Measurements from ENCODE around the gene NPAS3. TPM values are rescaled to one million over a fixed set of nuclear protein-coding genes. Genes with fewer than 3 reads are reported as not detected.
A peak's percentile ranks its signal among the peaks of the same experiment; 100 is the strongest.

The NPAS3 gene
- total RNA-seq, 1 experiment from 2014 or later = 15.6 TPM

- no peak for TF ChIP-seq EZH2 (IDR thresholded peaks at IDR 0.05; ENCODE audit: borderline replicate concordance, low read depth, low read length, poor library complexity, severe bottlenecking)
- TF ChIP-seq CTCF (conservative IDR thresholded peaks at IDR 0.05; ENCODE audit: low read depth, low read length) = no peak
- H3K9me3 ChIP-seq (ENCODE audit: low read depth, low read length, poor library complexity, severe bottlenecking) = no peaks in the 10 kb centered on the region
- no peak overlapping the region for H3K4me3 ChIP-seq (ENCODE audit: low read depth, low read length, poor library complexity, severe bottlenecking)
- no peaks in the 10 kb centered on the region for H3K36me3 ChIP-seq (ENCODE audit: insufficient read depth, low read length, poor library complexity, severe bottlenecking)
- CTCF ChIA-PET = no interaction called here
- POLR2A ChIA-PET (ENCODE audit: low non-redundant PET) = no interaction called here
- intact Hi-C loops (cut with micrococcal nuclease; ENCODE audit: unreplicated experiment) = no loop called here
- H3K4me1 ChIP-seq (ENCODE audit: insufficient read depth, low read length, poor library complexity, severe bottlenecking) = peaks cover 47% of the 10 kb centered on the region
- DNase-seq (ENCODE audit: low spot score) = no peak
- no peak overlapping the region for H3K27ac ChIP-seq (ENCODE audit: low read depth, low read length, poor library complexity, severe bottlenecking)
- H3K27me3 ChIP-seq (replicated peaks; ENCODE audit: insufficient read depth, low read depth, low read length, poor library complexity) = no peaks in the 10 kb centered on the region
- no TSS peak for BruUV-seq (replicated peaks)
Observed at GRCh38 chr14:33123281-33123680, 184.6 kb downstream of the NPAS3 start.

- intact Hi-C loops (cut with micrococcal nuclease; ENCODE audit: unreplicated experiment) = loop anchor here (5.0 kb wide), 1 partner anchor 184 kb away; no protein-coding TSS in a partner anchor
- peaks cover 41% of the 10 kb centered on the region for H3K4me1 ChIP-seq (ENCODE audit: insufficient read depth, low read length, poor library complexity, severe bottlenecking)
Observed at GRCh38 chr14:33126433-33126832, 187.8 kb downstream of the NPAS3 start.

DNA sequence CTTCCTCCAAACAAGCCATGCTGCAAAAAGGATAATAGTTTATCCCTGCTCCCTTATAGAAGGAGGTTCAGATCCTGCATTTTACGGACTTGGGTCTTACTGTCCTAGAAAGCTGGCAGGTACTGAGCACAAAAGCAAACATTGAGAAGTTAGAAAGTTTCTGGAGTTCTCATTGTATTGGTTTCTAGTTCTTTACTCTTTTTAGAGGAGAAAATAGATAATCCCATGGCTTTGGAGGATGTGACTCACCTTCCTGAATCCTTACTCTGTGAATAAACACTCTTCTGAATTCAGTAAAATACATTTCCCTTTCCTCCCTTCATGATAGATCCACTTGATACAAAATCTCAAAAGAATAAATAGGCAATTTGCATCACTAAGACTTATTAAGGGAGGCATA is 188.9 kb downstream of the NPAS3 start:
- intact Hi-C loops (cut with micrococcal nuclease; ENCODE audit: unreplicated experiment) = loop anchor here (5.0 kb wide), 1 partner anchor 185 kb away; no protein-coding TSS in a partner anchor
- POLR2A ChIA-PET (ENCODE audit: low non-redundant PET) = no interaction called here
- DNase-seq (ENCODE audit: low spot score) = peak; percentile 88
- Histone ChIP-seq H3K9me3 (ENCODE audit: low read depth, low read length, poor library complexity, severe bottlenecking) (no peaks in the 10 kb centered on the region), H3K27me3 (replicated peaks; ENCODE audit: insufficient read depth, low read depth, low read length, poor library complexity) (no peaks in the 10 kb centered on the region), H3K36me3 (ENCODE audit: insufficient read depth, low read length, poor library complexity, severe bottlenecking) (no peaks in the 10 kb centered on the region), H3K27ac (ENCODE audit: low read depth, low read length, poor library complexity, severe bottlenecking) (peak overlapping the region; percentile 74), H3K4me3 (ENCODE audit: low read depth, low read length, poor library complexity, severe bottlenecking) (peak overlapping the region; percentile 15), H3K4me1 (ENCODE audit: insufficient read depth, low read length, poor library complexity, severe bottlenecking) (peaks cover 41% of the 10 kb centered on the region)
- BruUV-seq (replicated peaks) = no TSS peak
- TF ChIP-seq CTCF (conservative IDR thresholded peaks at IDR 0.05; ENCODE audit: low read depth, low read length) (no peak), EZH2 (IDR thresholded peaks at IDR 0.05; ENCODE audit: borderline replicate concordance, low read depth, low read length, poor library complexity, severe bottlenecking) (no peak)
- CTCF ChIA-PET = no interaction called here

More at GRCh38 chr14:33126433-33126832, 187.8 kb downstream of the NPAS3 start:
- no peaks in the 10 kb centered on the region for H3K9me3 ChIP-seq (ENCODE audit: low read depth, low read length, poor library complexity, severe bottlenecking)
- no peaks in the 10 kb centered on the region for H3K36me3 ChIP-seq (ENCODE audit: insufficient read depth, low read length, poor library complexity, severe bottlenecking)
- peak overlapping the region; percentile 74 for H3K27ac ChIP-seq (ENCODE audit: low read depth, low read length, poor library complexity, severe bottlenecking)
- no peak for DNase-seq (ENCODE audit: low spot score)
- ChIA-PET CTCF (no interaction called here), POLR2A (ENCODE audit: low non-redundant PET) (no interaction called here)
- BruUV-seq (replicated peaks) = no TSS peak
- no peaks in the 10 kb centered on the region for H3K27me3 ChIP-seq (replicated peaks; ENCODE audit: insufficient read depth, low read depth, low read length, poor library complexity)
- no peak overlapping the region for H3K4me3 ChIP-seq (ENCODE audit: low read depth, low read length, poor library complexity, severe bottlenecking)
- TF ChIP-seq CTCF (conservative IDR thresholded peaks at IDR 0.05; ENCODE audit: low read depth, low read length) (no peak), EZH2 (IDR thresholded peaks at IDR 0.05; ENCODE audit: borderline replicate concordance, low read depth, low read length, poor library complexity, severe bottlenecking) (no peak)
